Measurements from ENCODE around the gene FBXO38.
"Not testable (repeated sequence)": the region's sequence is repeated elsewhere in the genome, so short reads cannot be mapped to it uniquely, and the experiment has no call there.

Gene FBXO38

DNA sequence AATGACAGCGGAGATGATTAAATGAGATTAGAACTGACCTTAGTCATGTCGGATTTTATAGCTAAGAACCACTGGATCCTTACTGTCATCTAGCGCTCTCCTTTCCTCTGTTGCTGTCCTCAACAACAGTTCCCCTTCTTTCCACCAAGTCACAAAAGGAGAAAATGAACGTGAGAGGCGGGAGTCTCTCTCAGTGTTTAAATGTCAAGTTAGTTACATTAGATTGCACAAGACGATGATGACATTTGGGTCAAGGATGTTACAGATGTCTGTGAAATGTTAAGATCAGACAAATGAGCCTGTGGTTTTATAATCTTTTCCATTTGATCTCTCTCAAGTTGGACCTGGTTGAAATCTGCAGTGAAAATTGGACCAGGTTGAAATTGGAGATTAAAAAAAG, 53.5 kb downstream of the FBXO38 start:
- DNase-seq: no peak

GRCh38 chr5:148438933-148439332, 55.2 kb downstream of the FBXO38 start:
- no peak for DNase-seq

DNA sequence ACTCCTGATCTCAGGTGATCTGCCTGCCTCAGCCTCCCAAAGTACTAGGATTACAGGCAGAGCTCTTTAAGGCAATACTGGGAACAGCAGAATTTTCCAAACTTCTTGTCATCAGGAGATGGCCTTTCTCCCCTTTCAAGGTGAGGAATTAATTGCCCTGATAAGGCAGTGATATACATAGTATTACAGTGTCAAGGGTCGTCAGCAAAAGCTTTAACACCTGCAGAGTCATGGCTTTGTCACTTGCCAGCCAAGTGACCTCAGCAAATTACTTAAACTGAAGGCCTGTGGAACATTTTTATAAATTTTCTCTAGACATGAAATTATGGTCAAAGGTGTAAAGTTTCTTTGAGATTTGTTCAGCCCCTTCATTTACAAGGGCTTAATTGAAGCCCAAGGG, 59.5 kb downstream of the FBXO38 start:
- no peak for DNase-seq

DNA sequence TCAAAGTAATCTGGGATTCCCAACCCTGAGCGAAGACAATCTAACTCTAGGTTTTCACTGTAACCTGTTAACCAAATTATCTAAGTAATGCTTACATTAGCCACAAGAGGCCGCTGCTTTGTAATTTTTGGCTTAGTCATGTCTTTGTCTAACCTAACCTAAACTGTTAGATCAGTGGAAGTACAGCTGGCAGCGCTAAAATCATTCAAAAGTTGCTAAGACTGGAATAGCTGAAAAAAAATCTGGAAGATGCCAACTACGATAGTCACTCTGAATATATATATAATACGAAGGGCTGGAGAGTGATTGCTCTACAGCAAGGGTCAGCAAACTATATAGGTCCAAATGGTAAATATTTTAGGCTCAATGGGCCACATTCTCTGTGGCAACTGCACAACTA, 60.2 kb downstream of the FBXO38 start:
- peak; percentile 43 for DNase-seq

GRCh38 chr5:148445578-148445977, 61.8 kb downstream of the FBXO38 start:
- DNase-seq: no peak

DNA sequence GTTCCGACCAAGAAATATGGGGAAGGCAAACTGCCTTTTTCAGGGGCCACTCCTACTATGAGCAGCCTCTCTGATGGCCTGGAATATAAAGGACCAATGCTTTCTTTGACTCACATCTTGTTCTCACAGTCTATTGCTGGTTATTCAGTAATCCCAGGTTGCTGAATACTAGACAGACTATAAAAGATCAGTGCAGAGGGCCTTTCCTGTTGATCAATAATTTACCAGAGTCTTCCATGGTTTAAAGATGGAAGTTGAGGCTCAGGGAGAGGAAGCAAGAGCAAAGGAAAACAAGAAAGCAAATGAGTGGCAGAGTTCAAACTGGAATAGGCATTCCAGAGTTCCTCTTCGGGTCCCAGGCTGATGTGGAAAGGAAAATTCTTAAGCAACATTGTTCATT, 62.9 kb downstream of the FBXO38 start:
- no peak for DNase-seq

DNA sequence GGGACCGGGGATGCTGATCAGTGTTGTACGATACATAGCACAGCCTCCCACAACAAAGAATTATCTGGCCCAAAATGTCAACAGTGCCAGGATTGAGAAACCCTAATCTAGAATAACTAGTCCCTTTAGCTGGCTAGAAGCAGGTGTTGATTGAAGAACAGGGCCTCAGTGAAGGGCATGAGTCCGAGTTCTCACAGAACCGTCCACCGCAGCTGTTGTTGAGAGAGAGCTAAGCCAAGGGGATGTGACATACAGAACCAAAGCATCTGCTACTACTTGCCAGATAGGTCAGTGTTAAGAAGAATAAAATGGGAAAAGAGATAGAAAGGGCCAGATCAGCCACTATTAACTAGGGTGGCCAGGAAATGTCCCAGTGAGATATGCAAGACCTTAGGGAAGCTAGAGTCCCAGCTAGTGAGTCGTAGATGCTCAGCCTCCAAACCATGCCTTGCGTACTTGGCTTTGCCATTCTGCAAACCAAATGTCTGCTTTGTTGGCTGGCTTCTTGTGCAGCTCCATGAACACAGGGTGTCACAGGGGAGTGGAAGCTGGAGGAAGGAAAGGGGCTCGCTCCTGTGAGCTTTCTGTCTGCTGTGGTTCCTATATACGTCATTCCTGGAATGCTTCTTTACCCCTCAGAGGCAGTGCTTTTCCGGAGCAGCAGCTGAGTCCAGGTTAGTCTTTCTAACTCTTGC, 68.9 kb downstream of the FBXO38 start:
- DNase-seq: no peak

DNA sequence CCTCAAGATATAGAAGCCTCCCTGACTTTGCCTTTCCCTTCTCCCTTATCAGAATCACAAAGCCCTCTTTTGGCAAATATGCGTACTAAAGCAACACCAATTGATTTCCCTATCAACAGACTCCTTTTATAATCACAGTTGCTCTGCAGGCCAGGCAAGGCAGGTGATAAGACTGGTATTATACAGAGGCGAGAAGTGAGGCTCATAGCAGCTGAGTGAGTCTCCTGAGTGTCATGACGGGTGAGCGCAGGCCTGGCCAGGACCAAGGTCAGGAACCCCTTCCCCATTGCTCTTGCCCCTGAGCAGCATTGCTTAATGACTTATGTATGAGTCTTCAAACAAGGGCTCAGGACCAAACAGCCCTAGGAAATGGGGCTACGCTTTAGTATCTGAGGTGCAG, 70.8 kb downstream of the FBXO38 start:
- no peak for DNase-seq

DNA sequence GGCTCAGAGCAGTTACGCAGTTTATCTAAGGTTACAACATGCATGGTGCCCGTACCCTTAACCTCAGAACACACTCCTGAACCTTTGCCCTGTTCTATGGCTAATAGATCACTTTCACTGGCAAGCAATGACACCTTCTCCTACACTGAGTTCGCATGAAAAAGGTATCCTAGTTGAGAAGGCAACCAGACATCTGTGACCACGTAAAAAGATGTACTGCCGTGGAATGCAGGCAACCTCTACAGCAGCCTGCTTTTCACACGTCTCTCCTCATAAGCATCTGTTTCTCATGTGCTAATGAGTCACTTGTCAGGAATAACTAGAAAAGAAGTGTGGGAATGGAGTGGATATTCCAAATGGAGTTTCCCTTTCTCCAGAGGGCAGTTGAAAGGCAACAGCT, 71.4 kb downstream of the FBXO38 start:
- no peak for DNase-seq

DNA sequence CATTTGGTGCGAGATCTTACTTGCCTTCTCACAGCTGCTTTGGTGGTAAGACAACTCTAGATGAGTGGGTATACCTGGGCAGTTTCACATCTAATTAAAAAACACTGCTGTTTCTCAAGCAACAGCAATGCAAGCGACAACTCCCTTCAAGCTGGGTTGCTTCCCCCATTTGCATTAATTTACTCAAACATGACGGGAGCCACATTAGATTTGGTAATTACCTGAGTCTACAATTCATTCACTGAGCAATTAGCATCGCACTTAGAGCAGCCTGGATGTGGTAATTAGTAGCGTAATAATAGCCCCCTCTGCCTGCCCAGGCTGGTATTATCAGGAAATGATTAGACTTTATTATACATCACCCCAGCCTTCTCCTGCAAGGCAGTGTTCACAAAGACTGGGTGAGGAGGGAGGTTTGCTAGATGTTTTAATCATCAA, 73.4 kb downstream of the FBXO38 start:
- DNase-seq: peak; percentile 27

GRCh38 chr5:148458036-148458888, 74.5 kb downstream of the FBXO38 start:
- no peak for DNase-seq

GRCh38 chr5:148459669-148460068, 75.9 kb downstream of the FBXO38 start:
- DNase-seq: no peak

DNA sequence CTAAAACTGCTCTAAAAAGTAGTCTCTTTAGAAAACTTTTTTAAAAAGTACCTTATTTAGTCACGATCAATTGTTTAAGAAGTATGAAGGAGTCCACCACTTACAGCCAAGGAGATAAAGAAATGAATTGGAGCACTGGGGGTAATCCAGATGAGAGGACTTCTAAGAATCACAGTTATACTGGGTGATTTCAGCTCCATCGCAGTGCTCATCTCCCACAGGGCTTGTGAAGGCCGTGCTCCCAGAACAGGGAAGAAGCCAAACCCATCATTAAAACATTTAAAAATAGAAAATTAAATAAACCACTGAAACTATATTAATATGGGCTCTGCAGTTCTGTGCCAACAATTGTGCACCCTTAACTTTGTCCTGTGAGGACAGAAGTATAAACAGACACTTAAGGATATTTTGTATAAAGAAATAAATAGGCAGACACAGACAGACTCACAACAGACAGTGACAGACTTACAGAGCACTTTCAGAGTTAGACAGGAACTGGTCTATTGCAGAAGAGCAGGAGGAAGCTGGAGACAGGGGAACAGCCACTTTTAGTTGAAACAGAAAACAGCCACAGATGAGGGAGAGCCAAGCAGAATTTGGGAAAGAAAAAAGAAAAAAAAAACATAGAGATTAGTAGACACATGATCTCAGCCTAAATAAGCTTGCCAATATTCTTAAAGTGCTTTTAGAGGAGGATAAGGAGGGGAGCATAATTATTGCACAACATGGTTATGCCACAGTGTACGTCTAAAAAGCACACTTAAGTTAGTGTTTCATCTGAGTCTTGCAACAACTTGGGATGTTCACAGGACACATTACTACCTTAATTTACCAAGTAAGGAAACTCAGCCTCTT, 81.8 kb downstream of the FBXO38 start:
- no peak for DNase-seq

DNA sequence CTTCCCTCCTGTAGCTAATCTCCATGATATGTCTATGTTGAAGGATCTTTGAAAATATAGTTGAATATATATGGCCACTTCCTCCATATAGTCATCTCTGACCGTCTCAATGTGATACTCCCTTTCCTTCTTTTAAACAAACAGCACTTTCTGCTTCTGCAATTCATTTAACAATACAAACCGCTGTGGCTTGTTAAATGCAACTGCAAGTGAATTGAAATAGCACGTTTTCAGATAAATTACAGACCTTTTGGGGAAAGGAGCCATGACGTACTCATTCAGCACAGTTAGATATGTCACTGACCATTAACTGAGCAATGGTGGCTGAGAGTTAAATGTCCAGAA, 82.5 kb downstream of the FBXO38 start:
- no peak for DNase-seq

GRCh38 chr5:148467958-148468357, 84.2 kb downstream of the FBXO38 start:
- no peak for DNase-seq

DNA sequence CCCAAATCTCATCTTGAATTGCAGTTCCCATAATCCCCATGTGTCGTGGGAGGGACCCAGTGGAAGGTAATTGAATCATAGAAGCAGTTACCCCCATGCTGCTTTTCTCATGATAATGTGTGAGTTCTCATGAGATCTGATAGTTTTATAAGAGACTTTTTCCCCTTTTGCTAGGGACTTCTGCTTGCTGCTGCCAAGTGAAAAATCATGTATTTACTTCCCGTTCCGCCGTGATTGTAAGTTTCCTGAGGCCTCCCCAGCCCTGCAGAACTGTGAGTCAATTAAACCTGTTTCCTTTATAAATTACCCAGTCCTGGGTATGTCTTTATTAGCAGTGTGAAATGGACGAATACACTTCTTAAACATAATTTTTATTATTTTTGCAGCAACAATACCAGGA, 85.0 kb downstream of the FBXO38 start:
- DNase-seq: not testable (repeated sequence)

DNA sequence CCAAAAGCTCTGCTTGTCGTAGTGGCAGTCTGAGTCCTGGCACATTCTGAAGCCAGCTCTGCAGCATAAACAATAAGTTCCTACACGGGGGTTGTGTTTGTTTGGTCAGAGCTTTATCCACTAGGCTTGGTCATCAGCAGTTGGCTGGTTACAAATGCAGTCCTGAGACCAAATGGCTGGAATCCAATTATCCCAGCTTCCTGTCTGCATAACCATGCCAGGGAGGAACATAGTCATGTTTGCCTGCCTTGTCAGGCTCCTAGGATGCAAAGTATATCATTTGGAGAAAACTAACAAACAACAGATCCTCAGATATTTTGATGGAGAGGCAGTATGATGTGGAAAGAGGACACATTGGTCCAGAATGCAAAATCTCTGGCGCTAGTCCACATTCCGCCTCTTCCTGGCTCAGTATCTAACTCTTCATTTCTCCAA, 85.8 kb downstream of the FBXO38 start:
- no peak for DNase-seq

- no peak for DNase-seq
These were observed 87.6 kb downstream of the FBXO38 start for GRCh38 chr5:148471379-148471778.

- no peak for DNase-seq
These were observed 90.3 kb downstream of the FBXO38 start for GRCh38 chr5:148474025-148474511.

DNA sequence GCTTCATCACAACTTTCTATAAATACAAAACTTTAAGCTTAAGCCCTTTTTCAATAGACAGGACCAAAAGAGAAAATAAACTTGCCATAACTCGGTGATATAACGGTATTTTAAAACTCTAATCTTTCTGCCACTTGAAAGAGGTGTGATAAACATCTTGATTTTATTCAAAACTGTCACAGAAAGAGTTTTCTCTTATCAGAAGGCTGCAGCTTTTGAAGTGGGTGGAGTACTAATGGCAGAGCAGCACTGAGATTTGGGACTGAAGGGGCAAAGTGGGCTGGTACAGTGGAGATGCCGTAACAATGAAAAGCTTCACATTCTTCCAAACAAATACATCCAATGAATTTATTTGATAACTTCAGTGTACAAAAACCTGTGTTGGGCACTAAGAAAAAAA, 92.5 kb downstream of the FBXO38 start:
- no peak for DNase-seq

DNA sequence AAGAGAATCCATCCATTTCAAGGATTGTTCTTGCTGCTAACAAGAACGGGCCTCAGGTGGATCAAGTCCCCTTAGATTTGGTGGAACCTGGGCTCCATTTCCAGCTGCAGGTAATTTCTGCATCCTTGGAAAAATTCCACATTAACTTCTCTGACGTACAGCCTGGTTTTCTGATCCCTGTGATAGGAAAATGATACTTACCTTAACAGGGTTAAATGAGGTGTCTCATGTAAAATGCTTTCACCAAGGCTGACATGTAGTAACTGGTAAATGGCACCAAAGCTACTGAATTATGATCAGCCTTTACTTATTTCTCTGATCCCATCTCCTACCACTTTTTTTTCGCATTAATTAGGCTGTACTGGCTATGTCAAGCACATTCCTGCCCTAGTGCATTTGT, 93.7 kb downstream of the FBXO38 start:
- no peak for DNase-seq

DNA sequence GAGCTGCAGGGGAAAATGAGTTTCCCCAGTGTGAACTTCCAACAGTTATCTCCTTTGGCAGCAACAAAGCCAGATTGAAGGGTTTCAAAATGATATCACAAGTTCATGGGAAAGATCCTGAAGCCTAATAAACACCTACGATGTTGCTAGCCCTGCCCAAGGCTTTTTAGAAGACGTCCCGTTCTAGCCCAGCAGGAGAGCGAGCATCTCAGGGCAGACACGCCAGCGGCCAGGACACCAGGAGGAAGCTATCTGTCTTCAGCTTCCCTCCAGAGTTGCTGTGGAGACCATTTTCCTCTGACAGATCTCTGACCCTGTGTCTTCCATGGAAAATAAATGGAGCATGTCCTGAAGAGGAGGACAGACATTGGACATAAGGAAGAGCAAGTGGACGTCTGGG, 98.4 kb downstream of the FBXO38 start:
- no peak for DNase-seq
